ENCODE results near the gene TMEM218.

DNA sequence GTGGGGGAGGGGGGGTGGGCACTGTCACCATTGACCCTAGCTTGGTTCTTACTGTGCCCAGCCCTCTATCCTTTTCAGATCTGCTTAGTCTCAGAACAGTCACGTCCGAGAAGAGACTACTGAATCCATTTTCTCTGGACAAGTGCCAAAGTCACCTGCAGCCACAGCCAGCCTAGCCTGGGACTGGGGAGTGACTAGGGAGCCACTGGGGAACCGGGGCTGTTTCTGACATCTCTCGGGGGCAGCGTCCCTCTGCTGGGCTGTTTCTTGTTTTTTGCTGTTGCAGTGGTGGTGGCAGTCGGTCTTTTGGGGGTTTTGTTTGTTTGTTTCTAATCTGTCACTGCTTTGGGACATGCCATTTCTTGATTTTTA, 39.6 kb downstream of the TMEM218 start:
- no peak for TF ChIP-seq ZNF274 (IDR thresholded peaks at IDR 0.05; ENCODE audit: low read depth, low read length)
- no peak for TF ChIP-seq YY1 (IDR thresholded peaks at IDR 0.05; ENCODE audit: insufficient read depth, insufficient read length)

Data from NT2/D1 (cell line).